HG03108 (cell line): Measurements from ENCODE around the gene SMG5.
A peak's percentile ranks its signal among the peaks of the same experiment; 100 is the strongest.
"Not testable (repeated sequence)": the region's sequence is repeated elsewhere in the genome, so short reads cannot be mapped to it uniquely, and the experiment has no call there.

ENCODE experiments used
- ATAC-seq: cut with Tn5 transposase; IDR thresholded peaks from one replicate; pipeline ENCODE4 v1.9.1; 2021; ENCODE audit warnings: moderate library complexity; ENCODE audit not compliant: unreplicated experiment

SMG5 gene

DNA sequence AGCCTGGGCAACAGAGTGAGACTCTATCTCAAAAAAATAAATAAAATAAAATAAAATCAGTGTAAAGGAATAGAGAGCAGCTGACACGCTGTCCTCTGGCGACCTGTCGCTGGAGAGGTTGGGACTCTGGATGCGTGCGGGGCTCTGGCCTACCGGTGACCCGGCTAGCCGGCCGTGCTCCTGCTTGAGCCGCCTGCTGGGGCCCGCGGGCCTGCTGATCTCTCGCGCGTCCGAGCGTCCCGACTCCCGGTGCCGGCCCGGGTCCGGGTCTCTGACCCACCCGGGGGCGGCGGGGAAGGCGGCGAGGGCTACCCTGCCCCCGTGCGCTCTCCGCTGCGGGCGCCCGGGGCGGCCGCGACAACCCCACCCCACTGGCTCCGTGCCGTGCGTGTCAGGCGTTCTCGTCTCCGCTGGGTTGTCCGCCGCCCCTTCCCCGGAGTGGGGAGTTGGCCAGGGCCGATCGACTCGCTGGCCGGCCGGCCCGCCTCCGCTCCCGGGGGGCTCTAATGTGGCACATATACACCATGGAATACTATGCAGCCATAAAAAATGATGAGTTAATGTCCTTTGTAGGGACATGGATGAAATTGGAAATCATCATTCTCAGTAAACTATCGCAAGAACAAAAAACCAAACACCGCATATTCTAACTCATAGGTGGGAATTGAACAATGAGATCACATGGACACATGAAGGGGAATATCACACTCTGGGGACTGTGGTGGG lies 66.1 kb downstream of the SMG5 start:
- not testable (repeated sequence) for ATAC-seq

DNA sequence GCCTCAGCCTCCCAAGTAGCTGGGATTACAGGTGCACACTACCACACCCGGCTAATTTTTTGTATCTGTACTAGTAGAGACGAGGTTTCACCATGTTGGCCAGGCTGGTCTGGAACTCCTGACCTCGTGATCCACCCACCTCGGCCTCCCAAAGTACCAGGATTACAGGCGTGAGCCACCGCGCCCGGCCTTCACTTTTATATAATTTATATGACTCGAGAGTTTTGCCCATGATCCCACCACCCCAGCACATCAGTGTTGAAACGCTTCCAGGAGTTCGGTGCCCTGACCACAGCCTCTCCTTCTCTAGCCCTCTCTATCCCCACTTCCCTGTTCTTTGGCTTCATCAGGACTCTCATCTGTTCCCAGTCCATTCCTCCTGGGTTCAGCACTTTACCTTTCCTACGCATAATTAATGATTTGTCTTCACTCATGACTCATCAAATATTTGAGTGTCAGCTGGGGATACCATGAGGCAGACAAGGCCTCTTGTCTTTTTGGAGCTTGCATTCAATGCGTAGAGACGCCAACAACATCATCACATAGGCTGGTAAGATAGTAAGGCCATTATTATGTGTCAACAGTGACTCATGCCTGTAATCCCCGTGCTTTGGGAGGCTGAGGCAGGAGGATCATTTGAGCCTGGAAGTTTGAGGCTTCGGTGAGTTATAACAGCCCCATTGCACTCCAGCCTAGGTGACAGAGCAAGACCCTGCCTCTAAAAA lies 68.4 kb downstream of the SMG5 start:
- ATAC-seq, result no peak

- no peak for ATAC-seq
Observed at GRCh38 chr1:156213644-156213966, 69.0 kb downstream of the SMG5 start.

- ATAC-seq, result peak; percentile 89
Observed at GRCh38 chr1:156212833-156213643, 69.6 kb downstream of the SMG5 start, which contains the start of gene PMF1. PMF1 (plus strand) TSS chr1:156213007; CDS start chr1:156213016, 9 bp downstream.

- ATAC-seq, result no peak
Observed at GRCh38 chr1:156212130-156212529, 70.5 kb downstream of the SMG5 start.

GRCh38 chr1:156211243-156211642 lies 71.4 kb downstream of the SMG5 start:
- ATAC-seq, result no peak

GRCh38 chr1:156204686-156205085 lies 77.9 kb downstream of the SMG5 start:
- ATAC-seq, result no peak

- ATAC-seq, result no peak
Observed at GRCh38 chr1:156203331-156203730, 79.3 kb downstream of the SMG5 start.

DNA sequence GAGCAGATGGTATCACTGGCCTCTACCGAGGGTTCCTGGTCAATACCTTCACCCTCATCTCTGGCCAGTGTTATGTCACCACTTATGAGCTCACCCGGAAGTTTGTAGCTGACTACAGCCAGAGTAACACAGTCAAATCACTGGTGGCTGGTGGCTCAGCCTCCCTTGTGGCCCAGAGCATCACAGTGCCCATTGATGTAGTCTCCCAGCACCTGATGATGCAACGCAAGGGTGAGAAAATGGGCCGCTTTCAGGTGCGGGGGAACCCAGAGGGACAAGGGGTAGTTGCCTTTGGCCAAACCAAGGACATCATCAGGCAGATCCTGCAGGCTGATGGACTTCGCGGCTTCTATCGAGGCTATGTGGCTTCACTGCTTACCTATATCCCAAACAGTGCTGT lies 82.6 kb downstream of the SMG5 start:
- no peak for ATAC-seq
